Esophagus muscularis mucosa (tissue), 4 donors: ENCODE results near the gene DUSP16. TPM values are rescaled to one million over a fixed set of nuclear protein-coding genes. Genes with fewer than 3 reads are reported as not detected.

Source experiments
- DNase-seq: peaks from one replicate; pipeline ENCODE4 v3.0.0-alpha.2; 2017; ENCODE audit errors: extremely low spot score
- H3K27ac ChIP-seq, 4 donors: fragments of 200-600 bp; sonication (generic); replicated peaks in 1 of 4; 1 replicate in 3 of 4; 2 replicates in 1 of 4; pipeline ENCODE4 v1.5.1; 2016 to 2019; ENCODE audit warnings: mild to moderate bottlenecking in 1 of 4
- H3K27me3 ChIP-seq, 4 donors: fragments of 200-600 bp; sonication (generic); one replicate each; pipeline versions ENCODE4 v1.5.1 to v1.6.0; 2016 to 2019
- H3K36me3 ChIP-seq, 4 donors: fragments of 200-600 bp; sonication (generic); one replicate each; pipeline ENCODE4 v1.5.1; 2016 to 2019
- H3K4me1 ChIP-seq, 4 donors: fragments of 200-600 bp; sonication (generic); one replicate each; pipeline ENCODE4 v1.5.1; 2016 to 2019
- H3K4me3 ChIP-seq, 4 donors: fragments of 200-600 bp; sonication (generic); 1 replicate in 2 of 4; 2 replicates in 2 of 4; pipeline ENCODE4 v1.5.1; 2016 to 2019; ENCODE audit warnings: mild to moderate bottlenecking in 4 of 4, moderate library complexity in 1 of 4
- H3K9me3 ChIP-seq, 4 donors: fragments of 200-600 bp; sonication (generic); 1 replicate in 3 of 4; 2 replicates in 1 of 4; pipeline ENCODE4 v1.5.1; 2016 to 2019
- CTCF ChIP-seq, 3 experiments: fragments of 200-600 bp in 2 of 3; fragments of 450-650 bp in 1 of 3; sonication (generic) in 2 of 3; IDR thresholded peaks; one replicate each; pipeline ENCODE4 v1.5.1; 2017 to 2019; ENCODE audit warnings: antibody characterized with exemption in 3 of 3, mild to moderate bottlenecking in 2 of 3, moderate library complexity in 1 of 3
- EP300 ChIP-seq: sonication (generic); formaldehyde crosslinking; IDR thresholded peaks from one replicate; pipeline ENCODE4 v1.6.1; 2017; ENCODE audit warnings: antibody characterized with exemption
- POLR2A ChIP-seq: fragments of 450-650 bp; IDR thresholded peaks from one replicate; pipeline ENCODE4 v1.6.1; 2017; ENCODE audit warnings: antibody characterized with exemption, moderate library complexity, mild to moderate bottlenecking, low read depth
- POLR2AphosphoS5 ChIP-seq, 2 donors: sonication (generic); formaldehyde crosslinking; IDR thresholded peaks; one replicate each; pipeline ENCODE4 v1.6.1; 2017; ENCODE audit warnings: antibody characterized with exemption in 2 of 2
- WGBS: methylation state at CpG from one replicate; pipeline ENCODE4 v1.1.5; 2018; 5-methylcytosine and 5-hydroxymethylcytosine counted together
- intact Hi-C: fragments of 100-400 bp; cut with DNase I; formaldehyde crosslinking; loops from one replicate; pipeline ENCODE4 v1.15.1; 2023
- total RNA-seq, 4 donors: library from RNA; depleted of rRNA; stranded (reverse); fragments of >200 nt; gene quantifications; one replicate each; pipeline versions ENCODE4 v1.1.0 to v1.2.1, GENCODE V29; 2016

DUSP16 gene
- total RNA-seq, 4 donors from 2014 or later = 10.0 to 17.0 (median 13.9) TPM

DNA sequence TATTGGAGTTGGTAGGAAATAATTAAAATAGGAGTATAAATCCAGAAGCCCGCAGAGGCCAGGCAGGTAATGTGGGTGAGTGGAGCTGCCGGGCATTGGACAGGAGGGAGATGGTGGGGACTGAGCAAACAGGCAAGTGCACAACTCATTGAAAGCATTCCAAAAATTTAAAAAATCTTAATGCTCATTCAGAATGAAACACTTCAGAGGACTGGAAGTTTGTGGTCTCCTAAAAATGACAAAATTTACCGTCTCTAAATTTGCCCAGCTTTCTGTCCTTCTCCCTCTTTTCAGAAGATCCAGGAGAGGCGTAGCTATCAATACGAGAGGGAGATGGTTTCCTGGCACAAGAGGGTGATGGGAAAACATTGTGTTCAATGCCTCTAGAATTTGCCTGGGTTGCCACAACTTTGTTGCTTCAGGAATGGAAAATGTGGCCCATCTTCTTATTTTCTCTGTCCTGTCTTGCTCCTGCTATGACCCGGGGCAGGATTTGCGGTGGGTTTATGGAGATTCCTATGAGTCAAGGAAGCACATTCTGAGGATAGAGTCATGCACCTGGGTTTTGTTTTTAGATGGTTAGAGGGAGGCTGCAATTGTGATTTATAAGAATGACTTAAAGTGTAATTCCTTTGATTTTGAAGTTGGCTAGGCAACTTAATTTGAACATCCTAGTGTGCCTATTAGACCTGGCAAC, 133.6 kb downstream of the DUSP16 start:
- Histone ChIP-seq H3K9me3 (peaks cover 0 to 5% (median under 1%) of the 10 kb centered on the region in 4 donors), H3K27me3 (no peaks in the 10 kb centered on the region), H3K4me1 (peaks cover 7 to 40% (median 33%) of the 10 kb centered on the region in 4 donors), H3K36me3 (no peaks in the 10 kb centered on the region), H3K4me3 (no peak overlapping the region), H3K27ac (no peak overlapping the region)
- 91% methylated on average over 7 of the region's 7 CpGs for WGBS
- TF ChIP-seq POLR2AphosphoS5 (IDR thresholded peaks at IDR 0.05) = no peak
- TF ChIP-seq EP300 = no peak
- no peak for TF ChIP-seq POLR2A
- TF ChIP-seq CTCF (IDR thresholded peaks at IDR 0.05) = no peak
- no peak for DNase-seq
- intact Hi-C loops = no loop called here

DNA sequence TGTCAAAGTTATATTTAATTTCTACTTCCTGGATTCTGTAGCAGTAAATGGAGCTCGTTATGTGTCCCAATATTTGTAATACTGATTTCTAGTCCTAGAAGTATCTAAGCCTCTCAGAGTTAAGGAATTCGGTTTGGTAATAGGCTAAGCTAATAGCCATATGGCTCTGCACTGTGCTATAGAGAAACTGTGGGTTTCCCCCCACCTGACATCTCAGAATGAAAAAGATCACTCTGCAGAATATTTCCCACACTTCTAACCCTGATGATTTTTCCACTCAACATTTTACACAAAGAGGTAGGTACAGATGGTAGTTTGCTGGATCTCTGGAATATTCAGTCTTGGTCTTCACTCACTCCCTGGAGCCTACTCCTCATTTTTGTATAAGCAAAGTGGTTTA, 134.6 kb downstream of the DUSP16 start:
- Histone ChIP-seq H3K9me3 (peaks cover 0 to 11% (median 5%) of the 10 kb centered on the region in 4 donors), H3K27ac (no peak overlapping the region), H3K4me1 (peaks cover 7 to 30% (median 22%) of the 10 kb centered on the region in 4 donors), H3K27me3 (no peaks in the 10 kb centered on the region), H3K36me3 (no peaks in the 10 kb centered on the region), H3K4me3 (no peak overlapping the region)
- TF ChIP-seq EP300 (no peak), POLR2A (no peak), POLR2AphosphoS5 (IDR thresholded peaks at IDR 0.05) (no peak), CTCF (IDR thresholded peaks at IDR 0.05) (no peak)
- 88% methylated on average over 2 of the region's 2 CpGs for WGBS
- DNase-seq = no peak
- intact Hi-C loops = no loop called here

DNA sequence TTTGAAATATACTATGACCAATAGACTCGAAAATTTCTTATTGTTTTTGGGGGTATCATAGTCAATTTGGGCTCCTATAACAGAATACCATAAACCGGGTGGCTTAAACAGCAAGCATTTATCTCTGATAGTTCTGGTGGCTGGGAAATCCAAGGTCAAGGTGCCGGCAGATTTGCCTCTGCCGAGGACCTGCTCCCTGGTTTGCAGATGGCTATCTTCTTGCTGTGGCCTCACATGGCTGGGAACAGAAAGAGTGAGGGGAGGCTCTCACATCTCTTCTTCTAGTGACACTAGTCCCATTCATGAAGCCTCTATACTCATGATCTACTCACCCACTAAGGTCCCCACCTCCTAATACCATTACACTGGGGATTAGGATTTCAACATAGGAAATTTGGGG, 135.1 kb downstream of the DUSP16 start:
- WGBS = 95% methylated on average over 4 of the region's 4 CpGs
- intact Hi-C loops = no loop called here
- no peak overlapping the region for H3K27ac ChIP-seq

GRCh38 chr12:12425616-12426015, 137.0 kb downstream of the DUSP16 start:
- Histone ChIP-seq H3K9me3 (peaks cover 0 to 16% (median 6%) of the 10 kb centered on the region in 4 donors), H3K36me3 (no peaks in the 10 kb centered on the region), H3K27ac (no peak overlapping the region), H3K4me3 (no peak overlapping the region), H3K27me3 (no peaks in the 10 kb centered on the region), H3K4me1 (peaks cover 0 to 15% (median 8%) of the 10 kb centered on the region in 4 donors)
- intact Hi-C loops = no loop called here
- TF ChIP-seq EP300 (no peak), CTCF (IDR thresholded peaks at IDR 0.05) (no peak), POLR2A (no peak), POLR2AphosphoS5 (IDR thresholded peaks at IDR 0.05) (no peak)
- WGBS = 62% methylated on average over 1 of the region's 1 CpG
- DNase-seq = no peak

More for the DNA sequence above, 135.1 kb downstream of the DUSP16 start:
- H3K9me3 ChIP-seq = peaks cover 0 to 15% (median 6%) of the 10 kb centered on the region in 4 donors
- H3K27me3 ChIP-seq = no peaks in the 10 kb centered on the region
- H3K36me3 ChIP-seq = no peaks in the 10 kb centered on the region
- peaks cover 7 to 25% (median 17%) of the 10 kb centered on the region in 4 donors for H3K4me1 ChIP-seq
- DNase-seq = no peak
- TF ChIP-seq POLR2A = no peak
- no peak overlapping the region for H3K4me3 ChIP-seq

GRCh38 chr12:12425001-12425400, 137.7 kb downstream of the DUSP16 start:
- intact Hi-C loops = no loop called here
- H3K27ac ChIP-seq = no peak overlapping the region
- H3K9me3 ChIP-seq = peaks cover 0 to 16% (median 6%) of the 10 kb centered on the region in 4 donors
- peaks cover 0 to 15% (median 8%) of the 10 kb centered on the region in 4 donors for H3K4me1 ChIP-seq
- no peak for DNase-seq
- TF ChIP-seq POLR2A = no peak
- TF ChIP-seq CTCF (IDR thresholded peaks at IDR 0.05) = no peak
- TF ChIP-seq POLR2AphosphoS5 (IDR thresholded peaks at IDR 0.05) = no peak
- TF ChIP-seq EP300 = no peak
- no peaks in the 10 kb centered on the region for H3K36me3 ChIP-seq
- H3K4me3 ChIP-seq = no peak overlapping the region
- H3K27me3 ChIP-seq = no peaks in the 10 kb centered on the region
- WGBS = 88% methylated on average over 2 of the region's 2 CpGs

Other genes with a start within 250 kb of the DUSP16 start
- gene MANSC1, start 212.6 kb downstream of the DUSP16 start, total RNA-seq = 10 to 100 TPM; 15.9 to 22.9 (median 19.9) TPM
- gene BORCS5, start 205.8 kb downstream of the DUSP16 start, total RNA-seq = 10 to 100 TPM; 16.5 to 25.0 (median 19.0) TPM
- gene CREBL2, start 49.0 kb upstream of the DUSP16 start, total RNA-seq = 10 to 100 TPM; 33.0 to 53.5 (median 45.9) TPM
- gene GPR19, start 133.3 kb upstream of the DUSP16 start, total RNA-seq = 1 to 10 TPM in 1 of 4 donors, not detected in 3; 1.7 TPM
- gene CDKN1B, start 154.5 kb upstream of the DUSP16 start, total RNA-seq = 10 to 100 TPM; 48.7 to 97.4 (median 70.6) TPM
- gene APOLD1, start 222.8 kb upstream of the DUSP16 start, total RNA-seq = 10 to 100 TPM; 13.3 to 49.4 (median 37.1) TPM